GM23248 (cell line): ENCODE measurements around the gene CMTM5. TPM values are rescaled to one million over a fixed set of nuclear protein-coding genes. Genes with fewer than 3 reads are reported as not detected.
"Not testable (repeated sequence)": the region's sequence is repeated elsewhere in the genome, so short reads cannot be mapped to it uniquely, and the experiment has no call there.

Source experiments
- DNase-seq: peaks from one replicate; pipeline ENCODE4 v3.0.0-alpha.2; 2015
- H2AFZ ChIP-seq: fragments of 200-600 bp; sonication (generic); 2 replicates; pipeline ENCODE4 v1.6.1; 2016; ENCODE audit warnings: antibody characterized with exemption
- H3F3A ChIP-seq: fragments of 200-600 bp; sonication (generic); 2 replicates; pipeline ENCODE4 v1.6.1; 2016; ENCODE audit warnings: mild to moderate bottlenecking, antibody characterized with exemption, mixed run types; ENCODE audit not compliant: insufficient read depth
- H3K27ac ChIP-seq: fragments of 200-600 bp; sonication (generic); 2 replicates; pipeline ENCODE4 v1.5.1; 2016; ENCODE audit warnings: mild to moderate bottlenecking
- H3K27me3 ChIP-seq: fragments of 200-600 bp; sonication (generic); replicated peaks from 2 replicates; pipeline ENCODE4 v1.6.1; 2016; ENCODE audit warnings: mild to moderate bottlenecking; ENCODE audit not compliant: insufficient read depth
- H3K36me3 ChIP-seq: fragments of 200-600 bp; sonication (generic); 2 replicates; pipeline ENCODE4 v1.6.1; 2016; ENCODE audit warnings: low read depth, mild to moderate bottlenecking
- H3K4me1 ChIP-seq: fragments of 200-600 bp; sonication (generic); 2 replicates; pipeline ENCODE4 v1.6.1; 2016; ENCODE audit warnings: mild to moderate bottlenecking; ENCODE audit not compliant: insufficient read depth
- H3K4me2 ChIP-seq: fragments of 200-600 bp; sonication (generic); one replicate; pipeline ENCODE4 v1.6.1; 2016; ENCODE audit warnings: mild to moderate bottlenecking; ENCODE audit not compliant: unreplicated experiment
- H3K4me3 ChIP-seq: fragments of 200-600 bp; sonication (generic); 2 replicates; pipeline ENCODE4 v1.5.1; 2016; ENCODE audit warnings: mild to moderate bottlenecking
- H3K79me2 ChIP-seq: fragments of 200-600 bp; sonication (generic); 2 replicates; pipeline ENCODE4 v1.6.1; 2016; ENCODE audit warnings: mild to moderate bottlenecking; ENCODE audit not compliant: insufficient read depth
- H3K9ac ChIP-seq: fragments of 200-600 bp; sonication (generic); 2 replicates; pipeline ENCODE4 v1.6.1; 2016; ENCODE audit warnings: mild to moderate bottlenecking
- H3K9me2 ChIP-seq: fragments of 200-600 bp; sonication (generic); 2 replicates; pipeline ENCODE4 v1.6.1; 2016; ENCODE audit warnings: mixed run types, mild to moderate bottlenecking, moderate library complexity; ENCODE audit not compliant: insufficient read depth
- H3K9me3 ChIP-seq: fragments of 200-600 bp; sonication (generic); one replicate; pipeline ENCODE4 v1.6.1; 2017; ENCODE audit warnings: low read depth
- H4K20me1 ChIP-seq: fragments of 200-600 bp; sonication (generic); 2 replicates; pipeline ENCODE4 v1.6.0; 2016; ENCODE audit not compliant: insufficient read depth
- EZH2 ChIP-seq: fragments of 200-600 bp; sonication (generic); IDR thresholded peaks from 2 replicates; pipeline ENCODE4 v1.6.1; 2018; ENCODE audit warnings: antibody characterized with exemption, mild to moderate bottlenecking; ENCODE audit not compliant: insufficient read depth, poor library complexity, severe bottlenecking
- EZH2phosphoT487 ChIP-seq: fragments of 200-600 bp; sonication (generic); IDR thresholded peaks from 2 replicates; pipeline ENCODE4 v1.6.1; 2018; ENCODE audit warnings: antibody characterized with exemption, moderate library complexity, mild to moderate bottlenecking, low read depth; ENCODE audit not compliant: insufficient read depth
- WGBS, 2 experiments: methylation state at CpG; one replicate each; pipeline ENCODE4 v1.1.6; 2015 to 2017; ENCODE audit warnings: low lambda C conversion rate in 2 of 2, low coverage in 1 of 2; ENCODE audit errors: missing lambda C conversion rate in 2 of 2; 5-methylcytosine and 5-hydroxymethylcytosine counted together
- in situ Hi-C: fragments of 300-500 bp; cut with MboI; formaldehyde crosslinking; loops from 2 replicates; pipeline ENCODE4 v1.15.0; 2020
- polyA plus RNA-seq: library from polyadenylated mRNA; unstranded; fragments of >200 nt; fragmentation: Nextera tagmentation; extraction: Ambion mirVana; gene quantifications from 2 replicates; pipeline ENCODE4 v1.2.1, GENCODE V29; 2016
- total RNA-seq: library from RNA; depleted of rRNA; stranded (reverse); fragments of >200 nt; shearing (Covaris generic); gene quantifications from 2 replicates; pipeline ENCODE4 v1.2.3, GENCODE V29; 2014

Gene CMTM5
- total and polyA plus RNA-seq, 2 experiments from 2014 or later, result not detected

DNA sequence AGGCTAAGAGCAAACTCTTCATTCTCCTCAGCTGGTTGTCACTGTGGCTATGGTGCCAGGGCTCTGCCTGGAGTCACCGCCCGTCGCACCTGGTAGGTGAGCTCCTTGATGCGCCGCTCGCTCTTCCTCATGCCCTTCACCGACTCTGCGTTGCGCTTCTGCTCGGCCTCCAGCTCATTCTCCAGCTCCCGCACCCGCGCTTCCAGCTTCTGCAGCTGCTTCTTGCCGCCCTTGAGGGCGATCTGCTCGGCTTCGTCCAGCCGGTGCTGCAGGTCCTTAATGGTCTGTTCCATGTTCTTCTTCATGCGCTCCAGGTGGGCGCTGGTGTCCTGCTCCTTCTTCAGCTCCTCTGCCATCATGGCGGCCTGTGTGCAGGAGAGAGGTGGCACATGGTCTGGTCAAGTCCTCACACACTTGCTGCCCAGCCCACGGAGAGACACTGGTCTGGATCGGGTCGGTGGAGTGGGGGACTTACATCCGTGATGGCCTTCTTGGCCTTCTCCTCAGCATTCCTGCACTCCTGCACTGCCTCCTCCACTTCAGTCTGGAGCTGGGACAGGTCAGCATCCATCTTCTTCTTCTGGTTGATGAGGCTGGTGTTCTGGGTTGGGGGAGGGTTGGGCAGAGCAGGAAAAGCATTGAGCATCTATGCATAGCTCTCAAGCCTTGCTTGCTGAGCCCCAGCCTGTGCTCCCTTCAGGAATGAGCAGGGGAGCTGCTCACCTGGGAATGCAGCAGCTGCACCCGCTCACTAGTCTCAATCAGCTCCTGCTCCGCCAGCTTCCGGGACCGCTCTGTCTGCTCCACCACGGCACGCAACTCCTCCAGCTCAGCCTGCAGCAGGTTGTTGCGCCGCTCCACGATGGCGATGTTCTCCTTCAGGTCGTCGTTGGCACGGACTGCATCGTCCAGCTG, 38.3 kb downstream of the CMTM5 start:
- H3K36me3 ChIP-seq, result no peaks in the 10 kb centered on the region
- peaks cover 4% of the 10 kb centered on the region for H3K27me3 ChIP-seq
- H3K4me2 ChIP-seq, result no peak overlapping the region
- H4K20me1 ChIP-seq, result no peaks in the 10 kb centered on the region
- H2AFZ ChIP-seq, result no peak overlapping the region
- no peak for DNase-seq
- no peak for TF ChIP-seq EZH2
- no peak for TF ChIP-seq EZH2phosphoT487
- no peaks in the 10 kb centered on the region for H3K4me1 ChIP-seq
- in situ Hi-C loops, result no loop called here
- no peak overlapping the region for H3K4me3 ChIP-seq
- H3K79me2 ChIP-seq, result no peaks in the 10 kb centered on the region
- no peaks in the 10 kb centered on the region for H3K9me3 ChIP-seq
- 73 to 75% methylated on average over 39 of the region's 39 CpGs for WGBS, 2 experiments
- H3F3A ChIP-seq, result no peaks in the 10 kb centered on the region
- H3K9ac ChIP-seq, result no peak overlapping the region
- H3K9me2 ChIP-seq, result no peaks in the 10 kb centered on the region
- H3K27ac ChIP-seq, result no peak overlapping the region

DNA sequence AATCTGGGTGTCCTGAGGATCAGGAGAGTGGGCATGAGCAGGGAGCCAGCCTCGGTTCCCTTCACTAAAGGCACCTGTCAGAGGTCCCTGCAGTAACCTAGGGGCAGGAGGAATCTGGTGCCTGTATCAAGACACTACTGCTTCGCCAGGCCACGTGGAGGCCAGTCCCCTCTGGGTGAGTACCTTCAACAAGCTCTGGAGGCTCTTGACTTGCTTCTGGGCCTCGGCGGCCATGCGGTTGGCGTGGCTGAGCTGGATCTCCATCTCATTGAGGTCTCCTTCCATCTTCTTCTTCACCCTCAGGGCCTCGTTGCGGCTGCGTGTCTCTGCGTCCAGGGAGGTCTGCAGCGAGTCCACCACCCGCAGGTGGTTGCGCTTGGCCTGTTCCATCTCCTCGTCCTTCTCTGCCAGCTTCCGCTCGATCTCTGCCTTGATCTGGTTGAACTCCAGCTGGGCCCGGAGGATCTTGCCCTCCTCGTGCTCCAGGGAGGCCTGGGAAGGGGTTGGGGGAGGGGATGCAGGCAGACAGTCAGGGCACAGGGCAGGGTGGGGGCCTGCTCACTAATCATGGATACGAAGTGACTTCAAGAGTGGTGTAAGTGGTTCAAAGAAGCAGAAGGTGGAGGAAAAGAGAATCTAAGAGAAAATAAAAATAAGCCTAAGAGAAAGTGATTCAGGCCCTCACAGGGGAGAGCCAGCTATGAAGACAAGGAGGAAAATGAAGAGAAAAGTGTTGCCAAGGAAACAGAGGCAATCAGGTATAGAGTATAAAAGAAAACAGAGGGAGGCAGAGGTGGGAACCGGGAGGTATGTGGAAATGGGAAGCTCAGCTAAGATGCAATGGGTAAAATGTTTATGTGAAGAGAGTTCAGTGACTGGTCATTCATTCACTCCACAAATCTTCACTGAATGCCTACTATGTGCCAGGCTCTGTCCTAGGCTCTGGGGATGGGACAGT, 39.3 kb downstream of the CMTM5 start:
- in situ Hi-C loops, result no loop called here

GRCh38 chr14:23416801-23417200, 40.0 kb downstream of the CMTM5 start:
- no peak overlapping the region for H3K4me2 ChIP-seq
- in situ Hi-C loops, result no loop called here
- no peaks in the 10 kb centered on the region for H3K4me1 ChIP-seq
- WGBS, 2 experiments, result 55 to 56% methylated on average over 11 of the region's 11 CpGs
- DNase-seq, result no peak
- no peak overlapping the region for H3K9ac ChIP-seq
- H3K9me2 ChIP-seq, result no peaks in the 10 kb centered on the region
- H3F3A ChIP-seq, result no peaks in the 10 kb centered on the region
- no peaks in the 10 kb centered on the region for H4K20me1 ChIP-seq
- H3K36me3 ChIP-seq, result no peaks in the 10 kb centered on the region
- no peaks in the 10 kb centered on the region for H3K9me3 ChIP-seq
- H2AFZ ChIP-seq, result no peak overlapping the region
- no peaks in the 10 kb centered on the region for H3K79me2 ChIP-seq
- H3K27me3 ChIP-seq, result peaks cover 9% of the 10 kb centered on the region; the same call in 1 of the 2 replicates
- no peak overlapping the region for H3K4me3 ChIP-seq
- H3K27ac ChIP-seq, result no peak overlapping the region
- TF ChIP-seq EZH2phosphoT487 (no peak), EZH2 (no peak)

More for the DNA sequence above, 39.3 kb downstream of the CMTM5 start:
- no peak overlapping the region for H3K4me2 ChIP-seq
- H3F3A ChIP-seq, result no peaks in the 10 kb centered on the region
- H3K4me3 ChIP-seq, result no peak overlapping the region
- H3K4me1 ChIP-seq, result no peaks in the 10 kb centered on the region
- no peaks in the 10 kb centered on the region for H3K9me2 ChIP-seq
- peaks cover 7% of the 10 kb centered on the region for H3K27me3 ChIP-seq
- no peaks in the 10 kb centered on the region for H3K9me3 ChIP-seq
- TF ChIP-seq EZH2 (no peak), EZH2phosphoT487 (no peak)
- 56 to 60% methylated on average over 20 to 21 of the region's 21 CpGs for WGBS, 2 experiments
- no peak for DNase-seq
- H3K9ac ChIP-seq, result no peak overlapping the region
- no peaks in the 10 kb centered on the region for H3K79me2 ChIP-seq
- H4K20me1 ChIP-seq, result no peaks in the 10 kb centered on the region
- no peaks in the 10 kb centered on the region for H3K36me3 ChIP-seq
- H2AFZ ChIP-seq, result no peak overlapping the region
- H3K27ac ChIP-seq, result no peak overlapping the region

GRCh38 chr14:23417269-23417668, 40.4 kb downstream of the CMTM5 start:
- H3K27ac ChIP-seq, H3K4me3 ChIP-seq, H4K20me1 ChIP-seq, H3K36me3 ChIP-seq, H3K9me3 ChIP-seq, H3K4me1 ChIP-seq, H2AFZ ChIP-seq, H3K4me2 ChIP-seq, H3K9ac ChIP-seq, H3K9me2 ChIP-seq, DNase-seq, H3K27me3 ChIP-seq, H3F3A ChIP-seq, in situ Hi-C loops, H3K79me2 ChIP-seq: not testable (repeated sequence)
- 55 to 57% methylated on average over 12 of the region's 12 CpGs for WGBS, 2 experiments
